CD14-positive monocyte (primary cell): ENCODE measurements around the gene TADA3. TPM values are rescaled to one million over a fixed set of nuclear protein-coding genes. Genes with fewer than 3 reads are reported as not detected.

ENCODE experiments used
- DNase-seq, 3 donors: peaks; one replicate each; pipeline ENCODE4 v3.0.0-alpha.2; 2011 to 2022
- H2AFZ ChIP-seq: 2 replicates; pipeline ENCODE4 v1.6.0; 2012; ENCODE audit warnings: mild to moderate bottlenecking, low read depth, low read length, inconsistent platforms; ENCODE audit not compliant: insufficient read depth, poor library complexity, severe bottlenecking
- H3K27ac ChIP-seq, 2 donors: 1 replicate in 1 of 2; 2 replicates in 1 of 2; pipeline ENCODE4 v1.5.1; 2012 to 2013; ENCODE audit warnings: low read length in 2 of 2, control low read depth in 1 of 2, inconsistent platforms in 1 of 2, low read depth in 1 of 2, mild to moderate bottlenecking in 1 of 2
- H3K27me3 ChIP-seq, 2 donors: one replicate each; pipeline versions ENCODE4 v1.6.0 to v1.6.1; 2011 to 2013; ENCODE audit warnings: low read length in 2 of 2; ENCODE audit not compliant: control insufficient read depth in 2 of 2, insufficient read depth in 2 of 2
- H3K36me3 ChIP-seq, 2 donors: replicated peaks in 1 of 2; 1 replicate in 1 of 2; 2 replicates in 1 of 2; pipeline versions ENCODE4 v1.5.1 to v1.6.1; 2012 to 2013; ENCODE audit warnings: low read length in 2 of 2, control low read depth in 1 of 2, inconsistent platforms in 1 of 2, mild to moderate bottlenecking in 1 of 2; ENCODE audit not compliant: insufficient read depth in 2 of 2, control insufficient read depth in 1 of 2
- H3K4me1 ChIP-seq, 2 donors: 1 replicate in 1 of 2; 2 replicates in 1 of 2; pipeline versions ENCODE4 v1.5.1 to v1.6.1; 2012 to 2013; ENCODE audit warnings: low read length in 2 of 2, control low read depth in 1 of 2, inconsistent platforms in 1 of 2, mild to moderate bottlenecking in 1 of 2, moderate library complexity in 1 of 2; ENCODE audit not compliant: insufficient read depth in 2 of 2, control insufficient read depth in 1 of 2
- H3K4me2 ChIP-seq: replicated peaks from 2 replicates; pipeline ENCODE3; 2012; ENCODE audit warnings: low read length, moderate library complexity, mild to moderate bottlenecking; ENCODE audit not compliant: poor library complexity, severe bottlenecking; ENCODE audit errors: extremely low read depth
- H3K4me3 ChIP-seq, 3 experiments: fragments of 200-600 bp in 1 of 3; sonication (generic) in 1 of 3; replicated peaks in 1 of 3; 1 replicate in 2 of 3; 2 replicates in 1 of 3; pipeline ENCODE4 v1.5.1; 2011 to 2013; ENCODE audit warnings: low read length in 3 of 3, mild to moderate bottlenecking in 3 of 3, control low read depth in 2 of 3, low read depth in 2 of 3, inconsistent platforms in 1 of 3, moderate library complexity in 1 of 3
- H3K79me2 ChIP-seq: 2 replicates; pipeline ENCODE4 v1.6.0; 2012; ENCODE audit warnings: mild to moderate bottlenecking, control low read depth, inconsistent platforms, low read length, moderate library complexity; ENCODE audit not compliant: insufficient read depth
- H3K9ac ChIP-seq: 2 replicates; pipeline ENCODE4 v1.6.0; 2017; ENCODE audit warnings: low read length, mild to moderate bottlenecking; ENCODE audit not compliant: insufficient read depth, poor library complexity, severe bottlenecking
- H3K9me3 ChIP-seq, 2 donors: replicated peaks in 1 of 2; 1 replicate in 1 of 2; 2 replicates in 1 of 2; pipeline versions ENCODE4 v1.5.1 to v1.6.1; 2012 to 2013; ENCODE audit warnings: low read length in 2 of 2, control low read depth in 1 of 2; ENCODE audit not compliant: control insufficient read depth in 1 of 2, insufficient read depth in 1 of 2
- H4K20me1 ChIP-seq: 2 replicates; pipeline ENCODE4 v1.6.0; 2012; ENCODE audit warnings: mild to moderate bottlenecking, low read length, control low read depth, moderate library complexity; ENCODE audit not compliant: insufficient read depth
- H3K27ac Mint-ChIP-seq, 7 donors: one replicate each; pipeline ENCODE4 v1.8.0; 2020; ENCODE audit warnings: mild to moderate bottlenecking in 7 of 7, mixed read lengths in 7 of 7, moderate library complexity in 6 of 7, inconsistent platforms in 2 of 7
- H3K27me3 Mint-ChIP-seq, 3 donors: one replicate each; pipeline ENCODE4 v1.8.0; 2021 to 2022; ENCODE audit warnings: low read depth in 3 of 3, mild to moderate bottlenecking in 3 of 3, mixed read lengths in 3 of 3, moderate library complexity in 3 of 3, inconsistent platforms in 1 of 3
- H3K36me3 Mint-ChIP-seq, 2 donors: one replicate each; pipeline ENCODE4 v1.8.0; 2020; ENCODE audit warnings: mixed read lengths in 2 of 2, inconsistent platforms in 1 of 2, mild to moderate bottlenecking in 1 of 2
- H3K4me1 Mint-ChIP-seq: one replicate; pipeline ENCODE4 v1.8.0; 2020; ENCODE audit warnings: mild to moderate bottlenecking, mixed read lengths
- H3K4me3 Mint-ChIP-seq, 2 donors: one replicate each; pipeline ENCODE4 v1.8.0; 2020; ENCODE audit warnings: mild to moderate bottlenecking in 2 of 2, mixed read lengths in 2 of 2, moderate library complexity in 1 of 2
- H3K9me3 Mint-ChIP-seq, 7 donors: one replicate each; pipeline ENCODE4 v1.8.0; 2020 to 2022; ENCODE audit warnings: mixed read lengths in 7 of 7, mild to moderate bottlenecking in 6 of 7, moderate library complexity in 6 of 7, inconsistent platforms in 2 of 7
- WGBS: methylation state at CpG from one replicate; pipeline ENCODE4 v1.1.5; 2013; ENCODE audit warnings: missing lambda C conversion rate; ENCODE audit not compliant: insufficient coverage; 5-methylcytosine and 5-hydroxymethylcytosine counted together
- intact Hi-C, 2 donors: fragments of 100-400 bp; cut with micrococcal nuclease; formaldehyde crosslinking; loops; one replicate each; pipeline versions ENCODE4 v1.15.0 to v1.15.1; 2023
- polyA plus RNA-seq, 3 donors: library from polyadenylated mRNA; depleted of rRNA in 1 of 3; unstranded in 2 of 3; stranded (reverse) in 1 of 3; fragments of 300-500 nt in 2 of 3; fragments of >200 nt in 1 of 3; fragmentation: Illumina TruSeq in 2 of 3; gene quantifications; 1 replicate in 2 of 3; 2 replicates in 1 of 3; pipeline ENCODE4 v1.2.3, GENCODE V29; 2012 to 2021
- TF ChIP-seq, protein P1 (sequence below): fragments of 200-600 bp; IDR thresholded peaks from one replicate; pipeline ENCODE4 v1.8.0; 2022; ENCODE audit warnings: antibody characterized with exemption, mild to moderate bottlenecking

Gene TADA3
- polyA plus RNA-seq, 3 donors, result 36.1 to 47.2 (median 46.9) TPM

DNA sequence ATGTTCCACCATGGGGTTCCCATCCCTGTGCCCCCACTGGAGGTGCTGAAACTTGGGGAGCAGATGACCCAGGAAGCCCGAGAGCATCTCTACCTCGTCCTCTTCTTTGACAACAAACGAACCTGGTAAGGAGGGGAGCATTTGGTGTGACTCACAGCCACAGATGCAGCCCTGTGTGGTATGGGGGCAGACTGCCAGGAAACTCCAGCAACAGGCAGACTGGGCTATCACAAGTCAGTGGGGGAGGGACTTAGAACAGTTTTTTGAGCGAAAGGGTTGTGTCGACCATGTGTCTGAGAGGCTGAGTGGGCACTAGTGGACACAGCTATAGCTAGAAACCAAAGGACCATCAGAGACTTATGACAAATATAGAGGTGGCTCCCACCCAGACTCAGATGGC is 45.9 kb downstream of the TADA3 start:
- Histone ChIP-seq H3K4me3 (no peak overlapping the region), H4K20me1 (peaks cover 22% of the 10 kb centered on the region), H3K4me1 (peaks cover 19 to 22% of the 10 kb centered on the region in 2 donors), H3K4me2 (no peak overlapping the region), H3K79me2 (peaks cover 12% of the 10 kb centered on the region), H3K9me3 (no peaks in the 10 kb centered on the region), H3K27me3 (no peaks in the 10 kb centered on the region), H3K9ac (no peak overlapping the region), H2AFZ (no peak overlapping the region), H3K36me3 (peaks cover 73 to 79% of the 10 kb centered on the region in 2 donors), H3K27ac (no peak overlapping the region)
- 70% methylated on average over 2 of the region's 5 CpGs for WGBS
- Mint-ChIP-seq H3K27me3 (peaks cover 0 to 2% (median 0%) of the 10 kb centered on the region in 3 donors), H3K36me3 (peaks cover 73 to 77% of the 10 kb centered on the region in 2 donors), H3K9me3 (no peaks in the 10 kb centered on the region), H3K4me1 (peaks cover 21% of the 10 kb centered on the region), H3K27ac (peak overlapping the region in 2 of 7 donors; percentile 7 to 46), H3K4me3 (no peak overlapping the region)
- TF ChIP-seq, protein P1, sequence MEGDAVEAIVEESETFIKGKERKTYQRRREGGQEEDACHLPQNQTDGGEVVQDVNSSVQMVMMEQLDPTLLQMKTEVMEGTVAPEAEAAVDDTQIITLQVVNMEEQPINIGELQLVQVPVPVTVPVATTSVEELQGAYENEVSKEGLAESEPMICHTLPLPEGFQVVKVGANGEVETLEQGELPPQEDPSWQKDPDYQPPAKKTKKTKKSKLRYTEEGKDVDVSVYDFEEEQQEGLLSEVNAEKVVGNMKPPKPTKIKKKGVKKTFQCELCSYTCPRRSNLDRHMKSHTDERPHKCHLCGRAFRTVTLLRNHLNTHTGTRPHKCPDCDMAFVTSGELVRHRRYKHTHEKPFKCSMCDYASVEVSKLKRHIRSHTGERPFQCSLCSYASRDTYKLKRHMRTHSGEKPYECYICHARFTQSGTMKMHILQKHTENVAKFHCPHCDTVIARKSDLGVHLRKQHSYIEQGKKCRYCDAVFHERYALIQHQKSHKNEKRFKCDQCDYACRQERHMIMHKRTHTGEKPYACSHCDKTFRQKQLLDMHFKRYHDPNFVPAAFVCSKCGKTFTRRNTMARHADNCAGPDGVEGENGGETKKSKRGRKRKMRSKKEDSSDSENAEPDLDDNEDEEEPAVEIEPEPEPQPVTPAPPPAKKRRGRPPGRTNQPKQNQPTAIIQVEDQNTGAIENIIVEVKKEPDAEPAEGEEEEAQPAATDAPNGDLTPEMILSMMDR, result no peak
- intact Hi-C loops, result no loop called here
- no peak for DNase-seq

DNA sequence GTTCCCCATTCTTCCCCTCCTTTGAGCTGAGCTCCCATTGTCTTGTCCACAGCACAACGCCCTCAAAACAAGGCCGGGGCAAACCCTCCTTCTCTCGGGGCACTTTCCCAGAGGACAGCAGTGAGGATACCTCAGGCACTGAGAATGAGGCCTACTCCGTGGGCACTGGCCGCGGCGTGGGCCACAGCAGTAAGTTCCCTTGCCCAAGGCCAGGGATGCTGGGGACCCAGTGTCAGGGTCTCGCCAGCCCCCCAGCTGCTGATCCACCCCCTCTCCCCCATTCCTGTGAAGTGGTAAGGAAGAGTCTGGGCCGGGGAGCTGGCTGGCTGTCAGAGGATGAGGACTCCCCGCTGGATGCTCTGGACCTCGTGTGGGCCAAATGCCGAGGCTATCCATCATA is 46.8 kb downstream of the TADA3 start:
- DNase-seq, result no peak
- peaks cover 22% of the 10 kb centered on the region for H4K20me1 ChIP-seq
- no peak overlapping the region for H3K4me2 ChIP-seq
- Mint-ChIP-seq H3K27ac (no peak overlapping the region), H3K27me3 (peaks cover 0 to 2% (median 0%) of the 10 kb centered on the region in 3 donors), H3K9me3 (no peaks in the 10 kb centered on the region), H3K4me1 (peaks cover 13% of the 10 kb centered on the region), H3K36me3 (peaks cover 81 to 83% of the 10 kb centered on the region in 2 donors), H3K4me3 (no peak overlapping the region)
- H3K27ac ChIP-seq, result no peak overlapping the region
- H3K4me3 ChIP-seq, result no peak overlapping the region
- TF ChIP-seq, protein P1, result no peak
- peaks cover 79 to 82% of the 10 kb centered on the region in 2 donors for H3K36me3 ChIP-seq
- H3K27me3 ChIP-seq, result no peaks in the 10 kb centered on the region
- no peak overlapping the region for H2AFZ ChIP-seq
- WGBS, result 93% methylated on average over 7 of the region's 12 CpGs
- intact Hi-C loops, result no loop called here
- H3K9me3 ChIP-seq, result no peaks in the 10 kb centered on the region
- H3K9ac ChIP-seq, result no peak overlapping the region
- peaks cover 11 to 14% of the 10 kb centered on the region in 2 donors for H3K4me1 ChIP-seq
- H3K79me2 ChIP-seq, result peaks cover 4% of the 10 kb centered on the region
